ENCODE results near the gene RPL36AL. TPM values are rescaled to one million over a fixed set of nuclear protein-coding genes. Genes with fewer than 3 reads are reported as not detected.

The RPL36AL gene
- total RNA-seq, 2 experiments from 2014 or later: 257 to 306 TPM

DNA sequence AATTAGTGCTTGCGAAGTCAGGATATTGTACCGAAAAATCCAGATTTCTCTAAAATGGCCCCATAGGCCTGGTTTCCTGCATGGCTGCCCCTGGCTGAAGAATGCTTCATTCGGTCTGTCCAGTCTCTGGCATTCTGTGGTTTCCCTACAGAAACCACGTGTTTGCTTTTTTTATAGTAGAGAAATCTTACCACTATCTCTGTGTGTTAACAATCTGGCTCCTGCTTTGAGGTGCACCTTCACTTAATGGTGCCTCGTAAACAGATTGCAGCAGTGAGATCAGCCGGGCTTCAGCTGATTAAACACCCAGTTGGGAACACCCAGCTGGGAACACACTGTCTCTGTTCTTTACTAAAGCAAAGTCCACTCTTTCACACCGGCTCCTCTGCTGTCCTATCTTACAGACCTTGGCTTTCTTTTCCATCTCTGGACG, 21.3 kb upstream of the RPL36AL start:
- no peak overlapping the region for H2AFZ ChIP-seq (ENCODE audit: low read length)
- TF ChIP-seq EZH2phosphoT487 (IDR thresholded peaks at IDR 0.05; ENCODE audit: borderline replicate concordance, low read depth, low read length): no peak
- TF ChIP-seq, protein P1, sequence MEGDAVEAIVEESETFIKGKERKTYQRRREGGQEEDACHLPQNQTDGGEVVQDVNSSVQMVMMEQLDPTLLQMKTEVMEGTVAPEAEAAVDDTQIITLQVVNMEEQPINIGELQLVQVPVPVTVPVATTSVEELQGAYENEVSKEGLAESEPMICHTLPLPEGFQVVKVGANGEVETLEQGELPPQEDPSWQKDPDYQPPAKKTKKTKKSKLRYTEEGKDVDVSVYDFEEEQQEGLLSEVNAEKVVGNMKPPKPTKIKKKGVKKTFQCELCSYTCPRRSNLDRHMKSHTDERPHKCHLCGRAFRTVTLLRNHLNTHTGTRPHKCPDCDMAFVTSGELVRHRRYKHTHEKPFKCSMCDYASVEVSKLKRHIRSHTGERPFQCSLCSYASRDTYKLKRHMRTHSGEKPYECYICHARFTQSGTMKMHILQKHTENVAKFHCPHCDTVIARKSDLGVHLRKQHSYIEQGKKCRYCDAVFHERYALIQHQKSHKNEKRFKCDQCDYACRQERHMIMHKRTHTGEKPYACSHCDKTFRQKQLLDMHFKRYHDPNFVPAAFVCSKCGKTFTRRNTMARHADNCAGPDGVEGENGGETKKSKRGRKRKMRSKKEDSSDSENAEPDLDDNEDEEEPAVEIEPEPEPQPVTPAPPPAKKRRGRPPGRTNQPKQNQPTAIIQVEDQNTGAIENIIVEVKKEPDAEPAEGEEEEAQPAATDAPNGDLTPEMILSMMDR (conservative IDR thresholded peaks at IDR 0.05; ENCODE audit: low read length): no peak
- no peak for DNase-seq (ENCODE audit: low spot score)
- intact Hi-C loops (cut with micrococcal nuclease; ENCODE audit: unreplicated experiment): no loop called here
- BruUV-seq (replicated peaks): no TSS peak
- H3K27ac ChIP-seq (ENCODE audit: low read depth, low read length, poor library complexity, severe bottlenecking): peak overlapping the region; percentile 9
- H3K79me2 ChIP-seq (ENCODE audit: insufficient read depth, low read depth, low read length): peaks cover 47% of the 10 kb centered on the region
- no peaks in the 10 kb centered on the region for H3K9me2 ChIP-seq (ENCODE audit: insufficient read depth, low read length)
- H3K4me3 ChIP-seq (ENCODE audit: low read depth, low read length, poor library complexity, severe bottlenecking): no peak overlapping the region
- ChIA-PET POLR2A (interaction anchor here (0.7 to 1.4 kb wide), 3 partner anchors 9 to 172 kb away, joined by 3 read pairs; no protein-coding TSS in a partner anchor), CTCF (ENCODE audit: unreplicated experiment) (no interaction called here)
- no peaks in the 10 kb centered on the region for H4K20me1 ChIP-seq (ENCODE audit: insufficient read depth, low read length)
- H3K36me3 ChIP-seq (ENCODE audit: insufficient read depth, low read length): peaks cover 76% of the 10 kb centered on the region
- H3K4me1 ChIP-seq (ENCODE audit: insufficient read depth, low read length, poor library complexity, severe bottlenecking): peaks cover 14% of the 10 kb centered on the region
- no peaks in the 10 kb centered on the region for H3K9me3 ChIP-seq (ENCODE audit: low read length)
- H3K4me2 ChIP-seq (ENCODE audit: low read length): peak overlapping the region; percentile 17; the same call in 1 of the 2 replicates

DNA sequence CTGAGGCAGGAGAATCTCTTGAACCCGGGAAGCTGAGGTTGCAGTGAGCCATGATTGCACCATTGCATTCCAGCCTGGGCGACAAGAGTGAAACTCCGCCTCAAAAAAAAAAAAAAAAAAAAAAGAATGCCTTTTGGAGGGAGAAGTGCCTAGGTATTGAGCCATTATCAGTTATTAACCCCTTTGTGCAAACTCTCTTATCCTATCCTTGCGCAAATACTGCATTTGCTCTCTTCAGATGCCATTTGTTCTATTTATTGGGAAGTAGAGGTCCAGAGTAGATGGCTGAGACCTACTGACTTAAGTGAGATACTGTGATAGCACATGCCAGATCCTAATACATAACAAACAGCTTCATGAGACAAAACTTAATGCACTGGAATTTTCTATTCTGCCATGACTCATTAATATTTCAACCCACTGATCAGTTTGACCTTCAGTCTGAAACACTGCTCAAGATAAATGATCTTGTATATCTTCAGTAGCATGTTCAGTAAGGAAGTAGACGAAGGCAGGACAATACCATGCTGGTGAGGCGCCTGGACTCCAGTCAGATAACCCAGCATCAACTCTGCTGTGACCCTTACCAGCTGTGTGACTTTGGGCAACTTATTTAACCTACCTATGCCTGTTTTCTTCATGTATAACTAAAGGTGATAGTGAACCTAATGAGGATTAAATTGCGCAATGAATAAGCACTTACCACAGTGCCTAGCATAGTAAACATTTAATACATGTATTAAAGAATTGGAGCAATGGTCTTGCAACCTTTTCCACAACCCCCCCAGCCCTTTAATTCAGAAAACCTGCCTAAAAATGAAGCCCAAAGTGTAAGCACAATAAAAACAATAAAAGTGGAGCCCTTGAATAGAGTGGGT, 20.4 kb upstream of the RPL36AL start:
- H3K27ac ChIP-seq (ENCODE audit: low read depth, low read length, poor library complexity, severe bottlenecking): no peak overlapping the region
- H3K4me3 ChIP-seq (ENCODE audit: low read depth, low read length, poor library complexity, severe bottlenecking): no peak overlapping the region
- ChIA-PET POLR2A (interaction anchor here (0.6 to 1.4 kb wide), 7 partner anchors 10 to 804 kb away, joined by 3 to 7 read pairs (median 3); no protein-coding TSS in a partner anchor), CTCF (ENCODE audit: unreplicated experiment) (interaction anchor here (0.6 kb wide), 1 partner anchor 672 kb away, joined by 3 read pairs; the partner anchor contains the start of gene DMAC2L)
- DNase-seq (ENCODE audit: low spot score): no peak
- H3K4me1 ChIP-seq (ENCODE audit: insufficient read depth, low read length, poor library complexity, severe bottlenecking): peaks cover 21% of the 10 kb centered on the region
- H3K9me3 ChIP-seq (ENCODE audit: low read length): no peaks in the 10 kb centered on the region
- peaks cover 56% of the 10 kb centered on the region for H3K79me2 ChIP-seq (ENCODE audit: insufficient read depth, low read depth, low read length)
- no peak for TF ChIP-seq EZH2phosphoT487 (IDR thresholded peaks at IDR 0.05; ENCODE audit: borderline replicate concordance, low read depth, low read length)
- TF ChIP-seq, protein P1 (conservative IDR thresholded peaks at IDR 0.05; ENCODE audit: low read length): no peak
- intact Hi-C loops (cut with micrococcal nuclease; ENCODE audit: unreplicated experiment): no loop called here
- H3K36me3 ChIP-seq (ENCODE audit: insufficient read depth, low read length): peaks cover 78% of the 10 kb centered on the region
- 0 out of 2 replicates have a peak, but pooled peaks cover 4% of the 10 kb centered on the region for H4K20me1 ChIP-seq (ENCODE audit: insufficient read depth, low read length)
- BruUV-seq (replicated peaks): no TSS peak
- H3K9me2 ChIP-seq (ENCODE audit: insufficient read depth, low read length): no peaks in the 10 kb centered on the region
- no peak overlapping the region for H3K4me2 ChIP-seq (ENCODE audit: low read length)
- no peak overlapping the region for H2AFZ ChIP-seq (ENCODE audit: low read length)
